ENCODE measurements around the gene OR5B21.

OR5B21 gene

DNA sequence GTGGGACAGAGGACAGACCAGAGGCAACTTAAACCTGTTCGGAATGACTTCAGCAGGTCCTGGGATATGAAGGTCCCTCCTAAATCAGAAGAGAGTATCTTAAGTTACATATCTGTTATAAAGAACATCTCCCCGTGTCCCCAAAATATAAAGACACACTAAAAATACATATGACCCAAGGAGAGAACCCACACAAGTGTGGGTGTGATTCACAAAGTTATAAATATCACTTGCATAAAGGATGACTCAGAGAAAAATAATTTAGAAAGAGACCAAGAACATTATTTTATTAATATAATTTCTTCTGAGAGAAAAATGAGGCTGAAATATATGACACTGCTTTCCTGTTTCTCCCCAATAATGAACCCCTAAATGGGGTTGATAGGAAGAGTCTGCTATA, 14.2 kb downstream of the OR5B21 start:
- peak; percentile 53 for DNase-seq (ENCODE audit: low spot score)

DNA sequence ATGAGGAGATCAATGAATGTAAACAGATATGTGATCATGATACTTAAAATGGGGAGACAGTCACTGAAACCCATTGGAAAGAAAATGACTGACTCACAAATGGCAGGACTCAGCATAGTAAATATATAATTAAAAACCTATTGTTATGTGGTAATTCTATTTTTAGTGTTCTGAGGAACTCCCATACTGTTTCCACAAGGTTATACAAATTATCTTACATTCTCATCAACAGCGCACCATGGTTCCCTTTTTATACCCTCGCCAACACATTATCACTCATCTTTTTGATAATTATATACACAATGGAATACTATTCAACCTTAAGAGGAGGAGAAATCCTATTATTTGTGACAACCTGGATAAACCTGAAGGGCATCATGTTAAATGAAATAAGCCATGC, 17.1 kb downstream of the OR5B21 start:
- no peak for DNase-seq (ENCODE audit: low spot score)

DNA sequence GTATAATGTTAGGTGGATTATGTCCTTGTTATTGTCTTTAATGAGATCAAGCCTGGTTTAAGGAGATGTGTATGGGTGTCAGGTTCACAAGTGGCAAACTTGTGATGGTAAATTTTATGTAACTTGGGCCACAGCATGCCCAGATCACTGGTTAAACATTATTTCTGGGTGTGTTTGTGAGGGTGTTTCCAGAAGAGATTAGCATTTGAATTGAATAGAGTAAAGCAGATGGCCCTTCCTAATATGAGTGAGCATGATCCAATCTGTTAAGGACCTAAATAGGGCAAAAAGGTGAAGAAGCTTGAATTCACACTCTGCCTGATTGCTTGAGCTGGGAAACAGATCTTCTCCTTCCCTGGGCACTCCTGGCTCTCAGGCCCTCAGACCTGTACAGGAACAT, 20.7 kb downstream of the OR5B21 start:
- no peak for DNase-seq (ENCODE audit: low spot score)

- no peak for DNase-seq (ENCODE audit: low spot score)
Measured at GRCh38 chr11:58485961-58486360, 21.9 kb downstream of the OR5B21 start.

DNA sequence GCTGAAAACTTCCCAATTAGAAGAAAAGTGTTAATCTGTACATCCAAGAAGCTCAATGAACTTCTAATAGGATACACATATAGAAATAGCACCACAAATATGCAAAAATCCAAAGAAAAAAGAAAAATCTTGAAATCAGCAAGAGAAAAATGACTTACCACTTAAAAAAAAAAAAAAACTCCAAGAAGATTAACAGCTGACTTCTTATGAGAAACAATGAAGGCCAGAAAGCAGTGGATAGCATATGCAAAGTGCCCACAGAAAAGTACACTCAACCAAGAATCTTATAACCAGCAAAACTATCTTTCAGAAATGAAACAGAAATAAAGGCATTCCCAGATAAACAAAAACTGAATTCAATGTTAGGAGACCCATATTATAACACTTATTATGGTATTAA, 36.0 kb downstream of the OR5B21 start:
- DNase-seq (ENCODE audit: low spot score): no peak

DNA sequence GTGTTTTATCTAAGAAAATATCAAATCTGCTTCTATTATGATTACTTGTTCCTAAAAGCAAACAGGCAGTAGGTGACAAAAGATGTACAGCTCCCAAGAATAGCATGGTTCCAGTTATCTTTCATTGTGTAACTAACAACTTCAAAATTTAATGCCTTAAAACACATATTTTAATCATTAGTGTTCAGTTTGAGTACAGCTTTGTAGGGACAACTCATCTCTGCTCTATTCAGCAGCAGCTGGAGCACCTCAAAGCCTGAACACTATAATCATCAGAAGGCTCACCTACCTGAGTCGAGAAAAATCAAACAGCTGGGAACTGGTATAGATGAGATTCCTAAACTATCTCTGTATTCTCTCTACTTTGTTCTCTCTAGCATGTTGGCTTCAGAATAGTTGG, 41.6 kb downstream of the OR5B21 start:
- no peak for DNase-seq (ENCODE audit: low spot score)

- DNase-seq (ENCODE audit: low spot score): no peak
Measured at GRCh38 chr11:58465690-58466089, 42.2 kb downstream of the OR5B21 start.

All from putamen (tissue), 1 donor.